K562 (cell line): Measurements from ENCODE around the gene RTBDN. TPM values are rescaled to one million over a fixed set of nuclear protein-coding genes. Genes with fewer than 3 reads are reported as not detected.

Experiments used
- ATF1 ChIP-seq, 2 experiments: fragments of 450-650 bp in 1 of 2; IDR thresholded peaks; 2 replicates each; pipeline ENCODE4 v1.6.1; 2016; ENCODE audit warnings: missing compliant biosample characterization in 1 of 2, missing genetic modification characterization in 1 of 2
- ATF3 ChIP-seq, 2 experiments: fragments of 450-650 bp in 1 of 2; sonication (generic) in 1 of 2; formaldehyde crosslinking in 1 of 2; IDR thresholded peaks in 1 of 2; conservative IDR thresholded peaks in 1 of 2; 2 replicates each; pipeline versions ENCODE4 v1.6.1 to v1.8.1; 2016 to 2023; ENCODE audit warnings: mild to moderate bottlenecking in 2 of 2, moderate library complexity in 2 of 2, inconsistent platforms in 1 of 2, missing genetic modification reagents in 1 of 2
- ATF6 ChIP-seq: sonication (generic); formaldehyde crosslinking; IDR thresholded peaks from 2 replicates; pipeline ENCODE4 v1.4.0; 2020; ENCODE audit warnings: mild to moderate bottlenecking, missing genetic modification reagents
- CBX3 ChIP-seq, 2 experiments: IDR thresholded peaks; 1 replicate in 1 of 2; 2 replicates in 1 of 2; pipeline ENCODE4 v1.6.1; 2012; ENCODE audit warnings: inconsistent platforms in 2 of 2, low read length in 2 of 2, borderline replicate concordance in 1 of 2, control low read depth in 1 of 2
- CXXC5 ChIP-seq: fragments of 250-450 bp; sonication (Bioruptor Pico); IDR thresholded peaks from 2 replicates; pipeline ENCODE4 v1.8.0; 2022; ENCODE audit warnings: inconsistent platforms, mild to moderate bottlenecking, moderate library complexity
- ESRRA ChIP-seq: fragments of 450-650 bp; IDR thresholded peaks from 2 replicates; pipeline ENCODE4 v1.6.1; 2014; ENCODE audit warnings: low read depth, mild to moderate bottlenecking, moderate library complexity, borderline replicate concordance
- HNRNPLL ChIP-seq: fragments of 200-400 bp; formaldehyde crosslinking; IDR thresholded peaks from 2 replicates; pipeline ENCODE4 v1.6.1; 2017; ENCODE audit warnings: low read length, low read depth, mild to moderate bottlenecking; ENCODE audit not compliant: poor library complexity, severe bottlenecking
- KAT2B ChIP-seq: IDR thresholded peaks from one replicate; pipeline ENCODE4 v1.6.1; 2012; ENCODE audit warnings: low read depth, mild to moderate bottlenecking, control low read depth, inconsistent platforms, low read length, moderate library complexity
- KLF1 ChIP-seq: fragments of 450-650 bp; IDR thresholded peaks from 2 replicates; pipeline ENCODE4 v1.6.1; 2016; ENCODE audit warnings: missing genetic modification characterization, missing compliant biosample characterization
- KLF13 ChIP-seq: fragments of 450-650 bp; IDR thresholded peaks from 2 replicates; pipeline ENCODE4 v1.6.1; 2016; ENCODE audit warnings: missing genetic modification characterization, low read depth, mild to moderate bottlenecking, missing compliant biosample characterization, moderate library complexity, borderline replicate concordance
- MXI1 ChIP-seq: IDR thresholded peaks from 2 replicates; pipeline ENCODE4 v1.6.1; 2011; ENCODE audit warnings: low read depth, mild to moderate bottlenecking, improper control_type of control experiment, low read length
- PHF21A ChIP-seq: fragments of 450-650 bp; IDR thresholded peaks from 2 replicates; pipeline ENCODE4 v1.6.1; 2017; ENCODE audit warnings: low read depth, borderline replicate concordance
- SMARCA4 ChIP-seq: fragments of 450-650 bp; IDR thresholded peaks from 2 replicates; pipeline ENCODE4 v1.6.1; 2016
- TCF7 ChIP-seq: sonication (generic); IDR thresholded peaks from 2 replicates; pipeline ENCODE4 v1.6.1; 2016; ENCODE audit warnings: antibody characterized with exemption, borderline replicate concordance
- ZFX ChIP-seq: sonication (generic); formaldehyde crosslinking; IDR thresholded peaks from 2 replicates; pipeline ENCODE4 v1.8.0; 2022; ENCODE audit warnings: mild to moderate bottlenecking, missing genetic modification reagents, moderate library complexity
- ZNF197 ChIP-seq: fragments of 200-800 bp; sonication (Bioruptor generic); IDR thresholded peaks from 2 replicates; pipeline ENCODE4 v1.6.1; 2016; ENCODE audit warnings: low read depth, missing genetic modification characterization, missing compliant biosample characterization
- ZNF589 ChIP-seq: fragments of 200-800 bp; sonication (Bioruptor generic); IDR thresholded peaks from 2 replicates; pipeline ENCODE4 v1.6.1; 2016; ENCODE audit warnings: low read depth, missing genetic modification characterization, missing compliant biosample characterization
- ZNF644 ChIP-seq: fragments of 200-800 bp; sonication (Bioruptor generic); IDR thresholded peaks from 2 replicates; pipeline ENCODE4 v1.6.1; 2016; ENCODE audit warnings: low read depth, missing genetic modification characterization, missing compliant biosample characterization
- polyA plus RNA-seq, 8 experiments: library from polyadenylated mRNA; depleted of rRNA in 4 of 8; stranded (reverse) in 5 of 8; unstranded in 3 of 8; fragments of >200 nt; fragmentation: Nextera tagmentation in 2 of 8; fragmentation: Illumina TruSeq in 1 of 8; extraction: Ambion mirVana in 2 of 8; extraction: Trizol in 1 of 8; gene quantifications; 2 replicates each; pipeline versions ENCODE4 v1.2.1 to v1.2.3, GENCODE V29; 2011 to 2014; ENCODE audit warnings: inconsistent platforms in 1 of 8, missing spikeins in 1 of 8
- total RNA-seq, 7 experiments: library from RNA; depleted of rRNA in 6 of 7; stranded (reverse); fragments of >200 nt in 6 of 7; fragmentation: Illumina TruSeq in 2 of 7; extraction: Trizol in 2 of 7; gene quantifications; 2 replicates each; pipeline versions ENCODE4 v1.2.1 to v1.2.3, GENCODE V29; 2011 to 2021; ENCODE audit warnings: low replicate concordance in 1 of 7
- TF ChIP-seq, protein P1 (sequence below): fragments of 450-650 bp; IDR thresholded peaks from 2 replicates; pipeline ENCODE4 v1.6.1; 2017; ENCODE audit warnings: antibody characterized with exemption, mild to moderate bottlenecking

Gene RTBDN
- total and polyA plus RNA-seq, 9 of the 15 experiments (the other 6 are each of a cell fraction or from before 2014, with no cell fraction given): 0.20 to 2.3 (median 0.72) TPM; not detected in 1

GRCh38 chr19:12784394-12784870, 49.9 kb downstream of the RTBDN start (continued):
- TF ChIP-seq ATF3 (IDR thresholded peaks at IDR 0.05) (peak; percentile 66; the same call in 1 of the 2 replicates), ATF3 (CRISPR knock-in tag; conservative IDR thresholded peaks at IDR 0.05) (peak; percentile 54; the same call in 1 of the 2 replicates), ZNF197 (no peak), ZFX (CRISPR knock-in tag) (0 out of 2 replicates have a peak, but pooled peaks have one; percentile 1), ESRRA (no peak), CBX3 (IDR thresholded peaks at IDR 0.05; ENCODE audit: borderline replicate concordance in 1 of 2, low read length in 2 of 2) (peak in 1 of 2 experiments; percentile 55; a peak in 1 of 3 replicates), HNRNPLL (no peak), ATF1 (CRISPR knock-in tag; IDR thresholded peaks at IDR 0.05) (no peak), ATF1 (tag; IDR thresholded peaks at IDR 0.05) (peak; percentile 73), ATF6 (no peak), KLF13 (tag) (no peak), ZNF589 (CRISPR knock-in tag) (peak; percentile 95), CXXC5 (CRISPR knock-in tag) (peak; percentile 77), KAT2B (no peak), KLF1 (no peak), TCF7 (no peak), MXI1 (0 out of 2 replicates have a peak, but pooled peaks have one; percentile 51), ZNF644 (tag) (peak; percentile 60), SMARCA4 (peak; percentile 95), PHF21A (no peak)
- TF ChIP-seq, protein P1, sequence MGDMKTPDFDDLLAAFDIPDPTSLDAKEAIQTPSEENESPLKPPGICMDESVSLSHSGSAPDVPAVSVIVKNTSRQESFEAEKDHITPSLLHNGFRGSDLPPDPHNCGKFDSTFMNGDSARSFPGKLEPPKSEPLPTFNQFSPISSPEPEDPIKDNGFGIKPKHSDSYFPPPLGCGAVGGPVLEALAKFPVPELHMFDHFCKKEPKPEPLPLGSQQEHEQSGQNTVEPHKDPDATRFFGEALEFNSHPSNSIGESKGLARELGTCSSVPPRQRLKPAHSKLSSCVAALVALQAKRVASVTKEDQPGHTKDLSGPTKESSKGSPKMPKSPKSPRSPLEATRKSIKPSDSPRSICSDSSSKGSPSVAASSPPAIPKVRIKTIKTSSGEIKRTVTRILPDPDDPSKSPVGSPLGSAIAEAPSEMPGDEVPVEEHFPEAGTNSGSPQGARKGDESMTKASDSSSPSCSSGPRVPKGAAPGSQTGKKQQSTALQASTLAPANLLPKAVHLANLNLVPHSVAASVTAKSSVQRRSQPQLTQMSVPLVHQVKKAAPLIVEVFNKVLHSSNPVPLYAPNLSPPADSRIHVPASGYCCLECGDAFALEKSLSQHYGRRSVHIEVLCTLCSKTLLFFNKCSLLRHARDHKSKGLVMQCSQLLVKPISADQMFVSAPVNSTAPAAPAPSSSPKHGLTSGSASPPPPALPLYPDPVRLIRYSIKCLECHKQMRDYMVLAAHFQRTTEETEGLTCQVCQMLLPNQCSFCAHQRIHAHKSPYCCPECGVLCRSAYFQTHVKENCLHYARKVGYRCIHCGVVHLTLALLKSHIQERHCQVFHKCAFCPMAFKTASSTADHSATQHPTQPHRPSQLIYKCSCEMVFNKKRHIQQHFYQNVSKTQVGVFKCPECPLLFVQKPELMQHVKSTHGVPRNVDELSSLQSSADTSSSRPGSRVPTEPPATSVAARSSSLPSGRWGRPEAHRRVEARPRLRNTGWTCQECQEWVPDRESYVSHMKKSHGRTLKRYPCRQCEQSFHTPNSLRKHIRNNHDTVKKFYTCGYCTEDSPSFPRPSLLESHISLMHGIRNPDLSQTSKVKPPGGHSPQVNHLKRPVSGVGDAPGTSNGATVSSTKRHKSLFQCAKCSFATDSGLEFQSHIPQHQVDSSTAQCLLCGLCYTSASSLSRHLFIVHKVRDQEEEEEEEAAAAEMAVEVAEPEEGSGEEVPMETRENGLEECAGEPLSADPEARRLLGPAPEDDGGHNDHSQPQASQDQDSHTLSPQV: peak; percentile 72; the same call in 1 of the 2 replicates
